HG03159 (cell line): ENCODE data around the gene TAS1R1.

Experiments
- ATAC-seq: cut with Tn5 transposase; IDR thresholded peaks from one replicate; pipeline ENCODE4 v1.9.1; 2021; ENCODE audit warnings: mild to moderate bottlenecking, moderate library complexity; ENCODE audit not compliant: unreplicated experiment

TAS1R1 gene

GRCh38 chr1:6554907-6555778 lies at the start of gene TAS1R1:
Gene TAS1R1 (plus strand): TSS chr1:6555307. CDS start chr1:6555374, 67 bp downstream.
- ATAC-seq, result no peak

- ATAC-seq, result no peak
Observed at GRCh38 chr1:6505367-6506209, 49.5 kb upstream of the TAS1R1 start.

GRCh38 chr1:6506210-6507036 lies 48.7 kb upstream of the TAS1R1 start:
- no peak for ATAC-seq

- no peak for ATAC-seq
Observed at GRCh38 chr1:6507037-6507428, 48.1 kb upstream of the TAS1R1 start.

GRCh38 chr1:6507461-6507911 lies 47.6 kb upstream of the TAS1R1 start:
- no peak for ATAC-seq

GRCh38 chr1:6508154-6508815 lies 46.8 kb upstream of the TAS1R1 start:
- ATAC-seq, result no peak

GRCh38 chr1:6508816-6509189 lies 46.3 kb upstream of the TAS1R1 start:
- no peak for ATAC-seq

GRCh38 chr1:6509220-6509918 lies 45.7 kb upstream of the TAS1R1 start:
- no peak for ATAC-seq

GRCh38 chr1:6509919-6510291 lies 45.2 kb upstream of the TAS1R1 start:
- ATAC-seq, result no peak

GRCh38 chr1:6510493-6510892 lies 44.6 kb upstream of the TAS1R1 start:
- ATAC-seq, result no peak

- no peak for ATAC-seq
Observed at GRCh38 chr1:6511056-6511455, 44.1 kb upstream of the TAS1R1 start.

GRCh38 chr1:6511561-6512244 lies 43.4 kb upstream of the TAS1R1 start:
- no peak for ATAC-seq

- no peak for ATAC-seq
Observed at GRCh38 chr1:6512245-6512907, 42.7 kb upstream of the TAS1R1 start.

- ATAC-seq, result no peak
Observed at GRCh38 chr1:6512908-6513280, 42.2 kb upstream of the TAS1R1 start.

GRCh38 chr1:6513320-6513801 lies 41.7 kb upstream of the TAS1R1 start:
- no peak for ATAC-seq

GRCh38 chr1:6515771-6516170 lies 39.3 kb upstream of the TAS1R1 start:
- no peak for ATAC-seq

GRCh38 chr1:6517435-6517851 lies 37.7 kb upstream of the TAS1R1 start:
- no peak for ATAC-seq

- ATAC-seq, result no peak
Observed at GRCh38 chr1:6519491-6519934, 35.6 kb upstream of the TAS1R1 start.
